Activated CD4-positive, alpha-beta T cell treated with anti-CD3 and anti-CD28 coated beads, Interleukin-10, Interleukin-2, amounts not matched to agents 100 ng/mL and 50 ng/mL, durations not matched to agents 16 hours and 8 hours (primary cell): ENCODE results near the gene TMC7.
"Not testable (repeated sequence)": the region's sequence is repeated elsewhere in the genome, so short reads cannot be mapped to it uniquely, and the experiment has no call there.

ENCODE experiments used
- DNase-seq: peaks from one replicate; pipeline ENCODE4 v3.0.0-alpha.2; 2020

TMC7 gene

GRCh38 chr16:18984435-18985005 lies 786 bp downstream of the TMC7 start:
- no peak for DNase-seq

GRCh38 chr16:18985256-18985655 lies 1.5 kb downstream of the TMC7 start:
- not testable (repeated sequence) for DNase-seq

GRCh38 chr16:18991731-18992130 lies 8.0 kb downstream of the TMC7 start:
- DNase-seq, result not testable (repeated sequence)

- not testable (repeated sequence) for DNase-seq
Observed at GRCh38 chr16:18993531-18993930, 9.8 kb downstream of the TMC7 start.

GRCh38 chr16:18994181-18994580 lies 10.4 kb downstream of the TMC7 start:
- DNase-seq, result not testable (repeated sequence)

GRCh38 chr16:18995406-18995805 lies 11.7 kb downstream of the TMC7 start:
- DNase-seq, result not testable (repeated sequence)

- DNase-seq, result not testable (repeated sequence)
Observed at GRCh38 chr16:18996536-18996935, 12.8 kb downstream of the TMC7 start.

GRCh38 chr16:18997001-18997400 lies 13.3 kb downstream of the TMC7 start:
- DNase-seq, result not testable (repeated sequence)

- no peak for DNase-seq
Observed at GRCh38 chr16:18999045-18999393, 15.3 kb downstream of the TMC7 start.

- no peak for DNase-seq
Observed at GRCh38 chr16:19001788-19002187, 18.1 kb downstream of the TMC7 start.

- no peak for DNase-seq
Observed at GRCh38 chr16:19003935-19004334, 20.2 kb downstream of the TMC7 start.

GRCh38 chr16:19005561-19006445 lies 22.1 kb downstream of the TMC7 start:
- DNase-seq, result no peak

GRCh38 chr16:19006446-19007315 lies 22.9 kb downstream of the TMC7 start:
- no peak for DNase-seq

- no peak for DNase-seq
Observed at GRCh38 chr16:19008245-19009169, 24.8 kb downstream of the TMC7 start.

- DNase-seq, result no peak
Observed at GRCh38 chr16:19011169-19011731, 27.5 kb downstream of the TMC7 start.

- no peak for DNase-seq
Observed at GRCh38 chr16:19014461-19014860, 30.7 kb downstream of the TMC7 start.

- no peak for DNase-seq
Observed at GRCh38 chr16:19017179-19017578, 33.4 kb downstream of the TMC7 start.

GRCh38 chr16:19020689-19021088 lies 37.0 kb downstream of the TMC7 start:
- DNase-seq, result no peak

GRCh38 chr16:19021747-19022146 lies 38.0 kb downstream of the TMC7 start:
- no peak for DNase-seq

- DNase-seq, result no peak
Observed at GRCh38 chr16:19027416-19027815, 43.7 kb downstream of the TMC7 start.

GRCh38 chr16:19029980-19030379 lies 46.2 kb downstream of the TMC7 start:
- DNase-seq, result no peak

GRCh38 chr16:19031738-19032137 lies 48.0 kb downstream of the TMC7 start:
- no peak for DNase-seq
